Smooth muscle cell (in vitro differentiated cells): ENCODE results near the gene ANO6. TPM values are rescaled to one million over a fixed set of nuclear protein-coding genes. Genes with fewer than 3 reads are reported as not detected.

Experiments used
- DNase-seq: peaks from one replicate; lab custom pipeline; 2025; ENCODE audit not compliant: unreplicated experiment; lab: John Stamatoyannopoulos, UW
- H2AFZ ChIP-seq: fragments of 200-600 bp; sonication (generic); 2 replicates; pipeline ENCODE4 v1.6.0; 2016; ENCODE audit warnings: antibody characterized with exemption, low read depth, mild to moderate bottlenecking
- H3F3A ChIP-seq: fragments of 200-600 bp; sonication (generic); 2 replicates; pipeline ENCODE4 v1.6.0; 2017; ENCODE audit warnings: antibody characterized with exemption, low read depth
- H3K27ac ChIP-seq: fragments of 200-600 bp; sonication (generic); 2 replicates; pipeline ENCODE4 v1.5.1; 2016; ENCODE audit warnings: low read depth, mild to moderate bottlenecking
- H3K27me3 ChIP-seq: fragments of 200-600 bp; sonication (generic); 2 replicates; pipeline ENCODE4 v1.6.1; 2016; ENCODE audit warnings: low read depth, mild to moderate bottlenecking
- H3K36me3 ChIP-seq: fragments of 200-600 bp; sonication (generic); 2 replicates; pipeline ENCODE4 v1.5.1; 2016; ENCODE audit warnings: low read depth
- H3K4me1 ChIP-seq: fragments of 200-600 bp; sonication (generic); 2 replicates; pipeline ENCODE4 v1.5.1; 2016; ENCODE audit warnings: low read depth
- H3K4me2 ChIP-seq: fragments of 200-600 bp; sonication (generic); 2 replicates; pipeline ENCODE4 v1.6.0; 2016; ENCODE audit warnings: mild to moderate bottlenecking
- H3K4me3 ChIP-seq: fragments of 200-600 bp; sonication (generic); 2 replicates; pipeline ENCODE4 v1.5.1; 2016; ENCODE audit warnings: mild to moderate bottlenecking
- H3K79me2 ChIP-seq: fragments of 200-600 bp; sonication (generic); 2 replicates; pipeline ENCODE4 v1.6.0; 2016; ENCODE audit warnings: low read depth, mild to moderate bottlenecking
- H3K9ac ChIP-seq: fragments of 200-600 bp; sonication (generic); 2 replicates; pipeline ENCODE4 v1.6.0; 2016; ENCODE audit warnings: low read depth
- H3K9me3 ChIP-seq: fragments of 200-600 bp; sonication (generic); replicated peaks from 2 replicates; pipeline ENCODE4 v1.5.1; 2016; ENCODE audit warnings: low read depth
- H4K20me1 ChIP-seq: fragments of 200-600 bp; sonication (generic); 2 replicates; pipeline ENCODE4 v1.6.0; 2016; ENCODE audit warnings: low read depth
- WGBS: methylation state at CpG from one replicate; pipeline ENCODE4 v1.1.7; 2016; ENCODE audit warnings: low lambda C conversion rate; 5-methylcytosine and 5-hydroxymethylcytosine counted together
- polyA plus RNA-seq: library from polyadenylated mRNA; unstranded; fragments of >200 nt; fragmentation: Nextera tagmentation; extraction: Ambion mirVana; gene quantifications from 2 replicates; pipeline ENCODE4 v1.2.1, GENCODE V29; 2016
- total RNA-seq: library from RNA; depleted of rRNA; stranded (reverse); fragments of >200 nt; gene quantifications from 2 replicates; pipeline ENCODE4 v1.2.3, GENCODE V29; 2014
- TF ChIP-seq, protein P1 (sequence below): fragments of 200-600 bp; sonication (generic); IDR thresholded peaks from 2 replicates; pipeline ENCODE4 v1.5.1; 2017; ENCODE audit warnings: borderline replicate concordance, mild to moderate bottlenecking, antibody characterized with exemption; ENCODE audit not compliant: insufficient read depth, poor library complexity, severe bottlenecking

ANO6 gene
- total and polyA plus RNA-seq, 2 experiments from 2014 or later, result 44.8 to 106 TPM

DNA sequence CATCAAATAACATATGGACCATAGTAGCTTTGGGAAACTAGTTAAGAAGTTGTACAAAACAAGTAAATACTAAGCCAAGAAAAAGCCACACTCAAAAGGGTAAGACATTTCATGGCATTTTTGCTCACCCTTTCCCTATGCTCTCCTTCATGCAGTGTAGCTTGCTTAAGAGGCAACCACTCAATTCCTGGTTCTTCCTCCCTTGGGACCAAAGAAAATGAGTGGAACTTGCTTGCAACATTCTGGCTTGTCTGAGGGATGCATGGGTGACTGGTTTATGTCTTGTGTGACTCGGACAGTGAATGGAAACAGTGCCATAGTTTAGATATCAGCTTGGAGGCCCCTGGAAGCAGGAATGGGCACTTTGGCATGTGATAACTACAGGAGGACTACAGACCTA lies 261.6 kb downstream of the ANO6 start:
- Histone ChIP-seq H3K36me3 (no peaks in the 10 kb centered on the region), H3K9me3 (no peaks in the 10 kb centered on the region), H3F3A (no peaks in the 10 kb centered on the region), H3K27me3 (no peaks in the 10 kb centered on the region), H3K4me1 (no peaks in the 10 kb centered on the region), H3K27ac (no peak overlapping the region), H4K20me1 (no peaks in the 10 kb centered on the region), H2AFZ (no peak overlapping the region), H3K9ac (no peak overlapping the region), H3K79me2 (no peaks in the 10 kb centered on the region), H3K4me2 (no peak overlapping the region), H3K4me3 (no peak overlapping the region)
- 94% methylated on average over 1 of the region's 1 CpG for WGBS
- DNase-seq, result no peak
- TF ChIP-seq, protein P1, sequence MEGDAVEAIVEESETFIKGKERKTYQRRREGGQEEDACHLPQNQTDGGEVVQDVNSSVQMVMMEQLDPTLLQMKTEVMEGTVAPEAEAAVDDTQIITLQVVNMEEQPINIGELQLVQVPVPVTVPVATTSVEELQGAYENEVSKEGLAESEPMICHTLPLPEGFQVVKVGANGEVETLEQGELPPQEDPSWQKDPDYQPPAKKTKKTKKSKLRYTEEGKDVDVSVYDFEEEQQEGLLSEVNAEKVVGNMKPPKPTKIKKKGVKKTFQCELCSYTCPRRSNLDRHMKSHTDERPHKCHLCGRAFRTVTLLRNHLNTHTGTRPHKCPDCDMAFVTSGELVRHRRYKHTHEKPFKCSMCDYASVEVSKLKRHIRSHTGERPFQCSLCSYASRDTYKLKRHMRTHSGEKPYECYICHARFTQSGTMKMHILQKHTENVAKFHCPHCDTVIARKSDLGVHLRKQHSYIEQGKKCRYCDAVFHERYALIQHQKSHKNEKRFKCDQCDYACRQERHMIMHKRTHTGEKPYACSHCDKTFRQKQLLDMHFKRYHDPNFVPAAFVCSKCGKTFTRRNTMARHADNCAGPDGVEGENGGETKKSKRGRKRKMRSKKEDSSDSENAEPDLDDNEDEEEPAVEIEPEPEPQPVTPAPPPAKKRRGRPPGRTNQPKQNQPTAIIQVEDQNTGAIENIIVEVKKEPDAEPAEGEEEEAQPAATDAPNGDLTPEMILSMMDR, result no peak

DNA sequence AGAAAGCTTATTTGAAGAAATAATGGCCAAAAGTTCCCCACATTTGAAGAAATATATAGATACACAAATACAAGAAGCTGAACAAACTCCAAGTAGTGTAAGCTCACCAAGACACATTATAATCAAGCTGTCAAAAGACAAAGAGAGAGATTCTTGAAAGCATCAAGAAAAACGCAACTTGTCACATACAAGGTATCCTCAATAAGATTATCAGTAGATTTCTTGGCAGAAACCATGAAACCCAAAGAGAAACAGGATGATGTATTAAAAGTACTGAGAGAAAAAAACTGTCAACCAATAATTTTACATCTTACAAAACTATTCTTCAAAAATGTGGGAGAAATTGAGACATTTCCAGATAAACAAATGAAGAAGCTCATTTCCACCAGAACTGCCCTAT lies 263.0 kb downstream of the ANO6 start:
- WGBS, result 100% methylated on average over 1 of the region's 1 CpG
- Histone ChIP-seq H3K9me3 (no peaks in the 10 kb centered on the region), H3K9ac (no peak overlapping the region), H3K79me2 (no peaks in the 10 kb centered on the region), H3K36me3 (no peaks in the 10 kb centered on the region), H3K27ac (no peak overlapping the region), H3K27me3 (no peaks in the 10 kb centered on the region), H3F3A (no peaks in the 10 kb centered on the region), H3K4me2 (no peak overlapping the region), H3K4me1 (no peaks in the 10 kb centered on the region), H4K20me1 (no peaks in the 10 kb centered on the region), H2AFZ (no peak overlapping the region), H3K4me3 (no peak overlapping the region)
- TF ChIP-seq, protein P1, result no peak
- DNase-seq, result no peak

DNA sequence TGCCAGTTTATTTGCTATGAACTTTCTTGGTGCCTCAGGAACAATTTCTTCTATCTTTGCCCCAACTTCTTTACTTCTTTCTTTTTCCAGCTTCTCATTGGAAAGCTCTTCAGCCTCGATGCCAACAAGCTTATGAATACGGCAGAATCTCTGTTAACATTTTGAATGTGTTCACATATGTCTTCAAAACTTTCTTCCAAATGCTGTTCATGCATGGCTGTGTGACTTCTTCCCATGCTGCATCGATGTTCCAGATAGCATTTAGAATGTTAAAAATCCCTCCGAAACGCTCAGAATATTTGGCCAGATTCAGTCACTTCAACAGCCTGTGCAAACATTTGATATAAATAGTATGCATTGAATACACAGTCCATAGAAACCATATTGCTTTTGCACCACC lies 265.9 kb downstream of the ANO6 start:
- H3K4me2 ChIP-seq, result no peak overlapping the region
- no peaks in the 10 kb centered on the region for H3F3A ChIP-seq
- H3K36me3 ChIP-seq, result no peaks in the 10 kb centered on the region
- H3K4me3 ChIP-seq, result no peak overlapping the region
- no peak overlapping the region for H2AFZ ChIP-seq
- WGBS, result 76% methylated on average over 5 of the region's 5 CpGs
- no peaks in the 10 kb centered on the region for H3K9me3 ChIP-seq
- H3K79me2 ChIP-seq, result no peaks in the 10 kb centered on the region
- H3K4me1 ChIP-seq, result no peaks in the 10 kb centered on the region
- H3K27me3 ChIP-seq, result no peaks in the 10 kb centered on the region
- no peaks in the 10 kb centered on the region for H4K20me1 ChIP-seq
- DNase-seq, result no peak
- H3K9ac ChIP-seq, result no peak overlapping the region
- TF ChIP-seq, protein P1, result no peak
- H3K27ac ChIP-seq, result no peak overlapping the region

DNA sequence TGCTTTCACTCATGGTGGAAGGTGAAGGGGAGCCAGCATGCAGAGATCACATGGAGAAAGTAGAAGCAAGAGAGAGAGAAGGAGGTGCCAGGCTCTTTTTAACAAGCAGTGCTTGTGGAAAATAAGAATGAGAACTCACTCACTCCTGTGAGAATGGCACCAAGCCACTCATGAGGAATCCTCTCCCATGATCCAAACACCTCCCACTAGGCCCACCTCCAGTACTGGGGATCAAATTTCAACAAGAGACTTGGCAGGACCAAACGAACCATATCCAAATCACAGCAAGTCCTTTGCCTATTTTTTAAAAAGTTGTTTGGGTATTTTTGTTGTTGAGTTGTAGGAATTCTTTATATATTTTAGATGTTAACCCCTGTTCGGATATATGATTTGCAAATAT lies 267.7 kb downstream of the ANO6 start:
- Histone ChIP-seq H3K36me3 (no peaks in the 10 kb centered on the region), H2AFZ (no peak overlapping the region), H3F3A (no peaks in the 10 kb centered on the region), H3K4me2 (no peak overlapping the region), H3K27ac (no peak overlapping the region), H3K79me2 (no peaks in the 10 kb centered on the region), H3K9me3 (no peaks in the 10 kb centered on the region), H3K27me3 (no peaks in the 10 kb centered on the region), H3K4me1 (no peaks in the 10 kb centered on the region), H4K20me1 (no peaks in the 10 kb centered on the region), H3K4me3 (no peak overlapping the region), H3K9ac (no peak overlapping the region)
- TF ChIP-seq, protein P1, result no peak
- DNase-seq, result no peak
- WGBS, result 67% methylated on average over 2 of the region's 2 CpGs
